ENCODE results near the gene DENND1B. TPM values are rescaled to one million over a fixed set of nuclear protein-coding genes. Genes with fewer than 3 reads are reported as not detected.
A peak's percentile ranks its signal among the peaks of the same experiment; 100 is the strongest.

The DENND1B gene
- polyA plus RNA-seq, 1 of the 3 experiments (the other 2 are of a cell fraction): 1.4 TPM

- CTCF ChIA-PET: no interaction called here
Observed at GRCh38 chr1:197769287-197769686, 6.0 kb downstream of the DENND1B start.

GRCh38 chr1:197768014-197768805, 7.1 kb downstream of the DENND1B start:
- Histone ChIP-seq H3K9me3 (no peaks in the 10 kb centered on the region), H3K4me3 (ENCODE audit: low read depth in 2 of 2, low read length in 1 of 2) (no peak overlapping the region), H3K27me3 (ENCODE audit: insufficient read depth) (no peaks in the 10 kb centered on the region), H3K4me1 (ENCODE audit: control insufficient read depth in 1 of 2, insufficient read depth in 2 of 2, low read depth in 1 of 2, low read length in 1 of 2) (no peaks in the 10 kb centered on the region; a peak in 1 of 4 replicates), H3F3A (replicated peaks; ENCODE audit: insufficient read depth) (no peaks in the 10 kb centered on the region), H2AFZ (ENCODE audit: low read depth) (no peak overlapping the region), H3K27ac (ENCODE audit: low read depth in 2 of 2, low read length in 1 of 2) (no peak overlapping the region), H4K20me1 (ENCODE audit: insufficient read depth) (no peaks in the 10 kb centered on the region), H3K9ac (no peak overlapping the region), H3K4me2 (no peak overlapping the region), H3K9me2 (no peaks in the 10 kb centered on the region), H3K36me3 (replicated peaks in 1 of 2; ENCODE audit: control insufficient read depth in 1 of 2, insufficient read depth in 2 of 2, low read length in 1 of 2) (no peaks in the 10 kb centered on the region), H3K79me2 (ENCODE audit: insufficient read depth) (peaks cover 24% of the 10 kb centered on the region)
- ChIA-PET POLR2A (no interaction called here), CTCF (no interaction called here)
- WGBS (ENCODE audit: low lambda C conversion rate): 92% methylated on average over 4 of the region's 4 CpGs
- TF ChIP-seq YY1 (IDR thresholded peaks at IDR 0.05; ENCODE audit: low read depth) (no peak), PBX3 (IDR thresholded peaks at IDR 0.05) (0 out of 2 replicates have a peak, but pooled peaks have one; percentile 11)
- DNase-seq: no peak

More at GRCh38 chr1:197769287-197769686, 6.0 kb downstream of the DENND1B start:
- Histone ChIP-seq H4K20me1 (ENCODE audit: insufficient read depth) (no peaks in the 10 kb centered on the region), H3K4me2 (no peak overlapping the region), H3K4me3 (ENCODE audit: low read depth in 2 of 2, low read length in 1 of 2) (no peak overlapping the region), H3F3A (replicated peaks; ENCODE audit: insufficient read depth) (no peaks in the 10 kb centered on the region), H3K36me3 (replicated peaks in 1 of 2; ENCODE audit: control insufficient read depth in 1 of 2, insufficient read depth in 2 of 2, low read length in 1 of 2) (no peaks in the 10 kb centered on the region), H3K4me1 (ENCODE audit: control insufficient read depth in 1 of 2, insufficient read depth in 2 of 2, low read depth in 1 of 2, low read length in 1 of 2) (peaks cover 4 to 5% of the 10 kb centered on the region in 2 experiments; a peak in 2 of 4 replicates), H3K27me3 (ENCODE audit: insufficient read depth) (no peaks in the 10 kb centered on the region), H3K27ac (ENCODE audit: low read depth in 2 of 2, low read length in 1 of 2) (no peak overlapping the region), H3K79me2 (ENCODE audit: insufficient read depth) (peaks cover 31% of the 10 kb centered on the region), H3K9me3 (no peaks in the 10 kb centered on the region), H2AFZ (ENCODE audit: low read depth) (no peak overlapping the region), H3K9ac (no peak overlapping the region), H3K9me2 (no peaks in the 10 kb centered on the region)
- POLR2A ChIA-PET: no interaction called here
- TF ChIP-seq FOXJ3 (CRISPR knock-in tag; IDR thresholded peaks at IDR 0.05) (no peak), SMC3 (IDR thresholded peaks at IDR 0.05; ENCODE audit: low read depth, low read length) (no peak), YY1 (IDR thresholded peaks at IDR 0.05; ENCODE audit: low read depth) (no peak), IRF3 (IDR thresholded peaks at IDR 0.05; ENCODE audit: low read depth, low read length) (no peak), EZH2phosphoT487 (IDR thresholded peaks at IDR 0.05; ENCODE audit: borderline replicate concordance, low read depth) (no peak), MEF2A (IDR thresholded peaks at IDR 0.05; ENCODE audit: borderline replicate concordance, low read depth) (no peak), EP300 (IDR thresholded peaks at IDR 0.05; ENCODE audit: borderline replicate concordance in 1 of 2, low read depth in 1 of 2, low read length in 1 of 2) (no peak), USF2 (IDR thresholded peaks at IDR 0.05; ENCODE audit: borderline replicate concordance, low read depth, low read length) (no peak), MAX (IDR thresholded peaks at IDR 0.05; ENCODE audit: low read depth) (no peak), SIN3A (IDR thresholded peaks at IDR 0.05; ENCODE audit: borderline replicate concordance, low read depth, low read length) (no peak)
- WGBS (ENCODE audit: low lambda C conversion rate): 94% methylated on average over 4 of the region's 4 CpGs
- DNase-seq: no peak
